ENCODE data around the gene BMP3.
A peak's percentile ranks its signal among the peaks of the same experiment; 100 is the strongest.
"Not testable (repeated sequence)": the region's sequence is repeated elsewhere in the genome, so short reads cannot be mapped to it uniquely, and the experiment has no call there.

The BMP3 gene

DNA sequence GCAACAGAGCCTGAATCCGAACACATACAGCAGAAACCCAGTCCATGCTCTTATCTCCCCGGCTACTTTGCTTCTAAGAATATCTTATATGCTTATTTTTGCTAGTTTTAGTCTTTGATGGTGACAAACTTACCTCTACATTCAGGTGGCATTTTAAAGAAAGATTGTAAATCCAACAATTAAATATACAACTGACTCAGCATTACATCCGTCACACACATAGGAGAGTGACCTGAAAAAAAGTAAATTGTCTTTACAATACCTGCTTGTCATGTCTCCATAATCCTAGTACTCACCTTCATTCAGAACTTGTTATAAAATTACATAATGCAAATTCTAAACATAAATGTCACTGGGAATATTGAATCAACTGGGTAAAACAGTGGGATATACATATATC is 30.6 kb upstream of the BMP3 start:
- Histone ChIP-seq H3K79me2 (ENCODE audit: low read length) (no peaks in the 10 kb centered on the region), H3K27ac (ENCODE audit: low read length) (no peak overlapping the region), H2AFZ (ENCODE audit: low read depth, low read length) (no peak overlapping the region), H4K20me1 (ENCODE audit: insufficient read depth, low read length) (no peaks in the 10 kb centered on the region), H3K4me3 (ENCODE audit: low read length) (no peak overlapping the region), H3K9ac (ENCODE audit: low read length) (no peak overlapping the region), H3K9me3 (ENCODE audit: insufficient read depth, low read length) (no peaks in the 10 kb centered on the region), H3K4me1 (ENCODE audit: low read length) (peaks cover 15% of the 10 kb centered on the region), H3K4me2 (ENCODE audit: low read length) (no peak overlapping the region), H3K27me3 (ENCODE audit: low read depth, low read length) (no peaks in the 10 kb centered on the region), H3K36me3 (replicated peaks; ENCODE audit: low read depth, low read length) (no peaks in the 10 kb centered on the region)
- TF ChIP-seq, protein P1, sequence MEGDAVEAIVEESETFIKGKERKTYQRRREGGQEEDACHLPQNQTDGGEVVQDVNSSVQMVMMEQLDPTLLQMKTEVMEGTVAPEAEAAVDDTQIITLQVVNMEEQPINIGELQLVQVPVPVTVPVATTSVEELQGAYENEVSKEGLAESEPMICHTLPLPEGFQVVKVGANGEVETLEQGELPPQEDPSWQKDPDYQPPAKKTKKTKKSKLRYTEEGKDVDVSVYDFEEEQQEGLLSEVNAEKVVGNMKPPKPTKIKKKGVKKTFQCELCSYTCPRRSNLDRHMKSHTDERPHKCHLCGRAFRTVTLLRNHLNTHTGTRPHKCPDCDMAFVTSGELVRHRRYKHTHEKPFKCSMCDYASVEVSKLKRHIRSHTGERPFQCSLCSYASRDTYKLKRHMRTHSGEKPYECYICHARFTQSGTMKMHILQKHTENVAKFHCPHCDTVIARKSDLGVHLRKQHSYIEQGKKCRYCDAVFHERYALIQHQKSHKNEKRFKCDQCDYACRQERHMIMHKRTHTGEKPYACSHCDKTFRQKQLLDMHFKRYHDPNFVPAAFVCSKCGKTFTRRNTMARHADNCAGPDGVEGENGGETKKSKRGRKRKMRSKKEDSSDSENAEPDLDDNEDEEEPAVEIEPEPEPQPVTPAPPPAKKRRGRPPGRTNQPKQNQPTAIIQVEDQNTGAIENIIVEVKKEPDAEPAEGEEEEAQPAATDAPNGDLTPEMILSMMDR (IDR thresholded peaks at IDR 0.05; ENCODE audit: low read depth, low read length): no peak
- TF ChIP-seq EZH2phosphoT487 (IDR thresholded peaks at IDR 0.05; ENCODE audit: low read depth): no peak

DNA sequence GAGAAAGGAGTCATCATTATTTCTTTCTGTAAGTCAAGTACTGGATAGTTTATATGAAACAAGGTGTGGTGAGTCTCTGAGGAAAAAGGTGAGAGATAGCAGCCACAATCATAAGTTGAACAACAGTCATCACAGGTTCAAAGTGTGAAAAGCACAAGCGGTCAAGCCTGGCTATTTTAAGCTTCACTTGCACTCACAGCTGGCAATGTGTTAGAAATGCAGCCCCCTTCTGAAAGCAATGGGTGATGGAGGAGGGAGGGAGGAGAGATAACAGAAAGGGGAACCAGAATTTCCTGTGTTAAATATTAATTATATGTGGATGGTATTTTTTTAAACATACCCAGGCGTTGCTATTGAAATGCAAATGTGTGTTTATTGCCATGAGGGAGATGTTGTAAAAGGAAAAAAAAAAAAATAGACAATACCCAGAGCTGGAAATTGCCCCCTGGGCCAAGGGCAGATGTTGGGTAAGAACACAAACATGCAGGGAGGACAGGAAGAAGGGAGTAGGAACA is 26.9 kb upstream of the BMP3 start:
- Histone ChIP-seq H3K4me1 (ENCODE audit: low read length) (peaks cover 15% of the 10 kb centered on the region), H3K27me3 (ENCODE audit: low read depth, low read length) (no peaks in the 10 kb centered on the region), H3K4me2 (ENCODE audit: low read length) (peak overlapping the region; percentile 39; the same call in 1 of the 2 replicates)

DNA sequence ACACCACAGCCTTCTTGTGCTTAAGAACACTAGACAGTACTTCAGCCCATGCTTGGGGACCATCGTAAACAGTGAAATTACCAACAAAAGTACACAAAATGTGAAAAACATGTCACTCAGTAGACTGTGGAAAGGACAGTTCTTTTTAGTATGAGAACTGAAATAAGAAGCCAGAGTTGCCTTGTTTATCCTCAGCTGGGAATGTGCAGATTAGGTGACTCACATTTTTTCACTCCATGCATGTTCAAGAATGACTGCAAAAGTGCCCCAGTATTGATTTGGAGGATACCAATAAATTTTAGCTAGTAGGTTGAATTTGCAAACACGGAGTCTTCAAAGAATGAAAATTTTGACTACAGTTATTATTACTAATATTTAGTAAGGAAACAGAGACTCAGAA is 23.1 kb upstream of the BMP3 start:
- Histone ChIP-seq H3K9ac (ENCODE audit: low read length) (no peak overlapping the region), H3K36me3 (replicated peaks; ENCODE audit: low read depth, low read length) (no peaks in the 10 kb centered on the region), H3K27ac (ENCODE audit: low read length) (no peak overlapping the region), H3K79me2 (ENCODE audit: low read length) (no peaks in the 10 kb centered on the region), H3K9me3 (ENCODE audit: insufficient read depth, low read length) (no peaks in the 10 kb centered on the region), H3K4me2 (ENCODE audit: low read length) (no peak overlapping the region), H4K20me1 (ENCODE audit: insufficient read depth, low read length) (no peaks in the 10 kb centered on the region), H2AFZ (ENCODE audit: low read depth, low read length) (no peak overlapping the region), H3K4me3 (ENCODE audit: low read length) (no peak overlapping the region), H3K27me3 (ENCODE audit: low read depth, low read length) (no peaks in the 10 kb centered on the region), H3K4me1 (ENCODE audit: low read length) (peaks cover 15% of the 10 kb centered on the region)
- no peak for TF ChIP-seq EZH2phosphoT487 (IDR thresholded peaks at IDR 0.05; ENCODE audit: low read depth)
- TF ChIP-seq, protein P1 (IDR thresholded peaks at IDR 0.05; ENCODE audit: low read depth, low read length): no peak

More for the DNA sequence above, 26.9 kb upstream of the BMP3 start:
- H3K4me3 ChIP-seq (ENCODE audit: low read length): no peak overlapping the region
- no peak overlapping the region for H3K9ac ChIP-seq (ENCODE audit: low read length)
- H3K27ac ChIP-seq (ENCODE audit: low read length): no peak overlapping the region
- no peaks in the 10 kb centered on the region for H3K36me3 ChIP-seq (replicated peaks; ENCODE audit: low read depth, low read length)
- no peak for TF ChIP-seq EZH2phosphoT487 (IDR thresholded peaks at IDR 0.05; ENCODE audit: low read depth)
- H2AFZ ChIP-seq (ENCODE audit: low read depth, low read length): no peak overlapping the region
- H3K9me3 ChIP-seq (ENCODE audit: insufficient read depth, low read length): no peaks in the 10 kb centered on the region
- no peaks in the 10 kb centered on the region for H4K20me1 ChIP-seq (ENCODE audit: insufficient read depth, low read length)
- no peaks in the 10 kb centered on the region for H3K79me2 ChIP-seq (ENCODE audit: low read length)

DNA sequence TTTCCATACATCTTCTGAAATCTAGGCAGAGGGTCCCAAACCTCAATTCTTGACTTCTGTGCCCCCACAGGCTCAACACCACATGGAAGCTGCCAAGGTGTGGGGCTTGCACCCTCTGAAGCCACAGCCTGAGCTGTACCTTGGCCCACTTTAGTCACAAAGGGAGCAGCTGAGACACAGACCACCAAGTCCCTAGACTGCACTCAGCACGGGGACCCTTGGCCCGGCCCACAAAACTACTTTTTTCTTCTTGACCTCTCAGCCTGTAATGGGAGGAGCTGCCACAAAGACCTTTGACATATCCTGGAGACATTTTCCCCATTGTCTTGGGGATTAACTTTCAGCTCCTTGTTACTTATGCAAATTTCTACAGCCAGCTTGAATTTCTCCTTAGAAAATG is 13.9 kb upstream of the BMP3 start:
- not testable (repeated sequence) for H3K27ac ChIP-seq (ENCODE audit: low read length); H3K9ac ChIP-seq (ENCODE audit: low read length); H3K27me3 ChIP-seq (ENCODE audit: low read depth, low read length); H3K4me1 ChIP-seq (ENCODE audit: low read length); H3K79me2 ChIP-seq (ENCODE audit: low read length); H3K36me3 ChIP-seq (replicated peaks; ENCODE audit: low read depth, low read length); H2AFZ ChIP-seq (ENCODE audit: low read depth, low read length); H3K4me2 ChIP-seq (ENCODE audit: low read length); H4K20me1 ChIP-seq (ENCODE audit: insufficient read depth, low read length); H3K4me3 ChIP-seq (ENCODE audit: low read length); H3K9me3 ChIP-seq (ENCODE audit: insufficient read depth, low read length)

DNA sequence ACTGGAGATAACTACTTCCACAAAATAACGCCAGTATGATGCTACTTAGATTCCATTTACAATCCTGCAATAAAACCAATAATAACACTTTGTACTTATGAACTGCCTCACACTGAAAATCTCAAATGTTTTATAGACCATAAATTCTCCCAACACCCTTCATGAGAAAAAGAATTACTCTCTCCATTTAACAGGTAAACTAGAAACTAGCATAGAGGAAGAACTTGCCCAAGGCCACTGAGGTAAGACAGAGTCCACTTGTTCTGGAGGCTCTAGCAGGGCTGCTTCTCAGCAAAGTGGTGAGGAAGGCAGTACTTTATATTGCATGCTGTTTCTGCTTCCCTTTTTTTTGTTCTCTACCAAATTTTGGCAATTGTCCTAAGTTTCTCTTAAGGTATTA is 11.5 kb upstream of the BMP3 start:
- H2AFZ ChIP-seq (ENCODE audit: low read depth, low read length): no peak overlapping the region
- H3K4me1 ChIP-seq (ENCODE audit: low read length): no peaks in the 10 kb centered on the region
- no peak overlapping the region for H3K27ac ChIP-seq (ENCODE audit: low read length)
- TF ChIP-seq, protein P1 (IDR thresholded peaks at IDR 0.05; ENCODE audit: low read depth, low read length): no peak
- TF ChIP-seq EZH2phosphoT487 (IDR thresholded peaks at IDR 0.05; ENCODE audit: low read depth): no peak
- no peak overlapping the region for H3K4me2 ChIP-seq (ENCODE audit: low read length)
- H3K9me3 ChIP-seq (ENCODE audit: insufficient read depth, low read length): no peaks in the 10 kb centered on the region
- no peak overlapping the region for H3K4me3 ChIP-seq (ENCODE audit: low read length)
- H4K20me1 ChIP-seq (ENCODE audit: insufficient read depth, low read length): no peaks in the 10 kb centered on the region
- H3K9ac ChIP-seq (ENCODE audit: low read length): no peak overlapping the region
- H3K36me3 ChIP-seq (replicated peaks; ENCODE audit: low read depth, low read length): no peaks in the 10 kb centered on the region
- H3K27me3 ChIP-seq (ENCODE audit: low read depth, low read length): peaks cover 5% of the 10 kb centered on the region; the same call in 1 of the 2 replicates
- H3K79me2 ChIP-seq (ENCODE audit: low read length): no peaks in the 10 kb centered on the region

Data from OCI-LY3 (cell line).